Stimulated activated CD4-positive, alpha-beta T cell treated with anti-CD3 and anti-CD28 coated beads, Interleukin-4, amount 100 ng/mL, for 24 hours (primary cell): ENCODE results near the gene SLC22A7.
"Not testable (repeated sequence)": the region's sequence is repeated elsewhere in the genome, so short reads cannot be mapped to it uniquely, and the experiment has no call there.

Source experiments
- DNase-seq: peaks from one replicate; pipeline ENCODE4 v3.0.0-alpha.2; 2020

Gene SLC22A7

DNA sequence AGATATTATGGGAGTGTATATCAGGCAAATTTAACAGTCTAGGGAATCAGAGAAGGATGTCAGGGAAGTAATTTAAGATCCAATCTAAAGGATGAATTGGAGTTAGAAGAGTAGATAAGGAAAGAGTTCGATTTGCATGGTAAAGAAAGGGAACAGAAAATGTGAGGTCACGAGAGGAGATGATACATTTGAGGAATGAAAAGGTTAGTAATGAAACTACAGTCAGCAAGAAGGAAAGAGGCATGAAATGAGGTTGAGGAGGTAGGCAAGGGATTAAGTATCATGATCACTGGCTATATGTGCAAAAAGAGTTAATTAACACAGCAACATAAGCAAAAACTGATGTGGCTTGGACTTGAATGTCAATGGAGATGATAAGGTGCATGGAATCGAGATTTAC lies 49.0 kb downstream of the SLC22A7 start:
- no peak for DNase-seq

DNA sequence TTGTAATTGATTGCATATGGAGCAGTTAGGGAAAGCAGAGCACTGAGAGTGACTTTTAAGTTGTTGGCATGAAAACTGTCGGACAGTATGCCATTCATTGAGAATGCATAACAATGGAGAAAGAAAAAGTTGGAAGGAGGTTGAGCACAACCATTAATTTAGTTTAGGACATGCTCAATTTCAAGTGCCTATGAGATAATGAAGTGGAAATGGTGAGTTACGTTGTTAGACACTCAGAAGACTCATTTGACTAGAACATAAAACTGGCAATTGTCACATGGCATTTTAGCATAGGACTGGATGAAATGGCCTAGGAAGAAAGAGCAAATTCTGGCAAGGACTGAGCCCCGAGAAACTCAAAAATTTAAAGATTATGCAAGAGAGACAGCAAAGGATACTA lies 49.4 kb downstream of the SLC22A7 start:
- DNase-seq, result no peak

GRCh38 chr6:43351951-43352350 lies 53.9 kb downstream of the SLC22A7 start:
- not testable (repeated sequence) for DNase-seq
